Left lung (tissue), 10 donors: Measurements from ENCODE around the gene FBXL17. TPM values are rescaled to one million over a fixed set of nuclear protein-coding genes. Genes with fewer than 3 reads are reported as not detected.

Experiments
- ATAC-seq: fragments of 200-7000 bp; cut with Tn5 transposase; one replicate; pipeline ENCODE4 v1.9.1; 2020; ENCODE audit warnings: moderate library complexity
- DNase-seq, 4 donors: peaks; one replicate each; pipeline ENCODE4 v3.0.0-alpha.2; 2013 to 2020
- H3K27ac ChIP-seq, 2 donors: fragments of 200-600 bp; sonication (generic) in 1 of 2; one replicate each; pipeline versions ENCODE4 v1.5.0 to v1.8.0; 2020 to 2021
- H3K27me3 ChIP-seq, 2 donors: fragments of 200-600 bp; sonication (generic) in 1 of 2; one replicate each; pipeline versions ENCODE4 v1.5.0 to v1.8.0; 2020 to 2021
- H3K36me3 ChIP-seq, 2 donors: fragments of 200-600 bp; sonication (generic) in 1 of 2; one replicate each; pipeline versions ENCODE4 v1.5.0 to v1.8.0; 2020 to 2021
- H3K4me1 ChIP-seq, 2 donors: fragments of 200-600 bp; one replicate each; pipeline ENCODE4 v1.8.0; 2021
- H3K4me3 ChIP-seq, 2 donors: fragments of 200-600 bp; sonication (generic) in 1 of 2; one replicate each; pipeline versions ENCODE4 v1.5.0 to v1.8.0; 2020 to 2021; ENCODE audit warnings: mild to moderate bottlenecking in 1 of 2
- H3K9me3 ChIP-seq, 2 donors: fragments of 200-600 bp; sonication (generic) in 1 of 2; one replicate each; pipeline versions ENCODE4 v1.5.0 to v1.8.0; 2020 to 2021
- intact Hi-C, 2 donors: fragments of 100-400 bp; cut with DNase I; formaldehyde crosslinking; loops; one replicate each; pipeline versions ENCODE4 v1.11.2 to v1.14.2; 2022
- polyA plus RNA-seq, 6 donors: library from polyadenylated mRNA; unstranded; fragments of 120-200 nt; gene quantifications; one replicate each; pipeline ENCODE4 v1.2.1, GENCODE V29; 2013; ENCODE audit not compliant: insufficient read length in 6 of 6
- total RNA-seq, 2 donors: library from RNA; stranded (reverse); fragmentation: NEBNext Ultra II Directional; extraction: Animal tissue kit (Norgen Biotek cat#: 25700); gene quantifications; one replicate each; pipeline ENCODE4 v1.2.1, GENCODE V29; 2021
- TF ChIP-seq, protein P1 (sequence below), 2 donors: fragments of 200-600 bp; sonication (generic) in 1 of 2; IDR thresholded peaks; one replicate each; pipeline versions ENCODE4 v1.5.0 to v1.8.0; 2021; ENCODE audit warnings: antibody characterized with exemption in 2 of 2
- donor health status: DM: no; HTN: yes; CAD: no.
- donor health status: DM: no; HTN: no; CAD: no.

Gene FBXL17
- total and polyA plus RNA-seq, 8 donors, result 11.8 to 23.8 (median 19.8) TPM

DNA sequence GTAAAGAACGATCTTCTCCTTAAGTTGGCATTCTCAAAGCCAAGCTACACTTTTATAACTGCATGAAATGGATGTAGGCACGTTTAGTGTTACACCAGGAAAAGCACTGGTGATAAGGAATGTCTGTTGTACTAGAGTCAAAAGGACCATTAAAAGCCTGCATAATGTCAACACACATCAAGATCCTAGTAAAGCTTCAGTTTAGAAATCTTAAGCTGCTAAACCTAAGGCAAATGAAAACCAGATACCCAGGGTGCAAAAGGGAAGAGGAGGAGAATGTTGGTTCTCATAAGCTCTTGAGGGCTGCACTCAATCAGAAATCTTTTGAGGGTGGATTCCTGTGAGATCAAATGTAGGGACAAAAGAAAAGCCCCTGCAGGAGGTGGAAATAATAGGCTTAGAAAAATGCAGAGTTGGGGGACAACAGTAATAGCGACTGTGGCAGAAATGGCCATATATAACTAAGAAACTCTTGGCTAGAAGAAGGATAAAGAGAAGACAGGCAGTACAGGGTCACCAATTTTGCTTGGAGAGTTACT lies 148.2 kb downstream of the FBXL17 start:
- no peak for DNase-seq
- TF ChIP-seq, protein P1, sequence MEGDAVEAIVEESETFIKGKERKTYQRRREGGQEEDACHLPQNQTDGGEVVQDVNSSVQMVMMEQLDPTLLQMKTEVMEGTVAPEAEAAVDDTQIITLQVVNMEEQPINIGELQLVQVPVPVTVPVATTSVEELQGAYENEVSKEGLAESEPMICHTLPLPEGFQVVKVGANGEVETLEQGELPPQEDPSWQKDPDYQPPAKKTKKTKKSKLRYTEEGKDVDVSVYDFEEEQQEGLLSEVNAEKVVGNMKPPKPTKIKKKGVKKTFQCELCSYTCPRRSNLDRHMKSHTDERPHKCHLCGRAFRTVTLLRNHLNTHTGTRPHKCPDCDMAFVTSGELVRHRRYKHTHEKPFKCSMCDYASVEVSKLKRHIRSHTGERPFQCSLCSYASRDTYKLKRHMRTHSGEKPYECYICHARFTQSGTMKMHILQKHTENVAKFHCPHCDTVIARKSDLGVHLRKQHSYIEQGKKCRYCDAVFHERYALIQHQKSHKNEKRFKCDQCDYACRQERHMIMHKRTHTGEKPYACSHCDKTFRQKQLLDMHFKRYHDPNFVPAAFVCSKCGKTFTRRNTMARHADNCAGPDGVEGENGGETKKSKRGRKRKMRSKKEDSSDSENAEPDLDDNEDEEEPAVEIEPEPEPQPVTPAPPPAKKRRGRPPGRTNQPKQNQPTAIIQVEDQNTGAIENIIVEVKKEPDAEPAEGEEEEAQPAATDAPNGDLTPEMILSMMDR (IDR thresholded peaks at IDR 0.05), result no peak
- ATAC-seq, result peak; percentile 22

DNA sequence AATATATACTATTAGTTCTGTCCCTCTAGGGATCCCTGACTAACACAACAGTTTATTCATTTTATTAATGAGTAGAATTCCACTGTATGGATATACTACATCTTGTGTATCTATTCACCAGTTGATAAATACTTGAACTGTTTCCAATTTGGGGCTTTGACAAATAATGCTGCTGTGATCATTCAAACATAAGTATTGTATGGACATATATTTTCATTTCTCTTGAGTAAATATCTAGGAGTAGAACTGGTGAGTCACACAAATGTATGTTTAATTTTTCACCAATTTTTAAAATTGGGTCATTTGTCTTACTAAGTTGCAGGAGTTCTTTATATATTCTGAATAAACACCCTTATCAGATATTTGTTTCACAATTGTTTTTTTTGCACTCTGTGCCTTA lies 149.1 kb downstream of the FBXL17 start:
- TF ChIP-seq, protein P1 (IDR thresholded peaks at IDR 0.05), result no peak
- Histone ChIP-seq H3K4me1 (no peaks in the 10 kb centered on the region), H3K4me3 (no peak overlapping the region), H3K36me3 (no peaks in the 10 kb centered on the region), H3K27me3 (no peaks in the 10 kb centered on the region), H3K9me3 (no peaks in the 10 kb centered on the region), H3K27ac (no peak overlapping the region)
- intact Hi-C loops, result no loop called here
- no peak for ATAC-seq
- no peak for DNase-seq

More for the DNA sequence above, 148.2 kb downstream of the FBXL17 start:
- Histone ChIP-seq H3K27ac (no peak overlapping the region), H3K9me3 (no peaks in the 10 kb centered on the region), H3K4me3 (no peak overlapping the region), H3K4me1 (no peaks in the 10 kb centered on the region), H3K36me3 (no peaks in the 10 kb centered on the region), H3K27me3 (no peaks in the 10 kb centered on the region)
- intact Hi-C loops, result no loop called here

DNA sequence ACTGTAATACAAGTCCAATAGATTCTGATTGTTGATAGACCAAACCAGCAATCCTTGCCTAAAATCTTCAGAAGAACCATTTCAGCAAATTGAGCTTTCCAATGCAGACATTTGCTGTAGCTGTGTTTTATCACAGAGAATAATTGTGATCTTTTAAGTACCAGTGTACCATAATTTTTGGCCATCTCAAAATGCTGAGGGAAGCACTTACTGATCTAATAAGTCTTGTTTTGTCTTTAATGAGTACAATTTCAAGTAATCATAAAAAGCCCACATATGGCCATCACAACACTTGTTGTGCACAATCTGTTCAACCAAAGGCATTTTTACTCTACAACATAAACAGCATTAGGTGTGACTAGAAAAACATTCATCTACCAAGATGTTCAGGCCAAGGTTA lies 159.9 kb downstream of the FBXL17 start:
- no peaks in the 10 kb centered on the region for H3K9me3 ChIP-seq
- peaks cover 0 to 8% of the 10 kb centered on the region in 2 donors for H3K36me3 ChIP-seq
- no peaks in the 10 kb centered on the region for H3K4me1 ChIP-seq
- H3K27me3 ChIP-seq, result no peaks in the 10 kb centered on the region
- no peak for ATAC-seq
- TF ChIP-seq, protein P1 (IDR thresholded peaks at IDR 0.05), result no peak
- no peak overlapping the region for H3K27ac ChIP-seq
- no peak overlapping the region for H3K4me3 ChIP-seq
- intact Hi-C loops, result no loop called here
- DNase-seq, result no peak

DNA sequence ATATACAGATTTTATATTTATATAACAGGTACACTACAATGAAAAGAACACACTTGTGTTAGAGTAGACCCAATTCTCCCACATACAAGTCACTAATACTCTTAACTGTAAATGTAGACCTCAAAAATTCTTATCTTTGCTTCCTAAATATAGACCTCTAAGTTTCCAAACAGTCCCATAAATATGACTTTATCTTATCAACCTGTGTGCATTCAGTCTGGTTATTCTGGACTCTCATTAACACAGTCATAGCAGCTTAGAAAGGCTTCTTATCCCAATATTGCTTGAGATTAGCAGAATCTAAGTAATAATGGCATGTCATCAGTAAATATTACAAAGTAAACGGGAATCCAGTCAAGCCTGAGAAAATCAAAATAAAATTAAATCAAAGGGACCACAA lies 161.1 kb downstream of the FBXL17 start:
- intact Hi-C loops, result no loop called here
- Histone ChIP-seq H3K9me3 (no peaks in the 10 kb centered on the region), H3K27me3 (no peaks in the 10 kb centered on the region), H3K36me3 (peaks cover 0 to 8% of the 10 kb centered on the region in 2 donors), H3K27ac (no peak overlapping the region), H3K4me3 (no peak overlapping the region), H3K4me1 (no peaks in the 10 kb centered on the region)
- no peak for DNase-seq
- ATAC-seq, result no peak
- TF ChIP-seq, protein P1 (IDR thresholded peaks at IDR 0.05), result no peak

DNA sequence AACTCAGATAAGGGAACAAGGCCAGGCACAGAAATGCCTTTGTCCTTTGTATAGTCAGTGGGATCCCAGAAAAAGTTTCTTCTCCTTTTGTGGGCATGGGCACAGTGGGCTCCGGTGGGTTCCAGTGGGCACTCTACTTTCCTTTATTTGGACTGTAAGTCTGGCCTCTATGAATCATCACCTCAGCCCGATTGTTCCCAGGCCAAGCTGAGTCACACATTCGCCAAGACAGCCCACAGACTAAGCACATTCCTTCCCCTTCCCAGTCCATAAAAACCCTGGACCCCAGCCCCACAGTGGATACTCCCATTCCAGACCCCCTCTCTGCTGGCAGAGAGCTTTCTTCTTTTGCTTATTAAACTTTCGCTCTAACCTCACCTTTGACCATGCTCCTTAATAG lies 165.0 kb downstream of the FBXL17 start:
- Histone ChIP-seq H3K36me3 (peaks cover 0 to 9% of the 10 kb centered on the region in 2 donors), H3K27me3 (no peaks in the 10 kb centered on the region), H3K4me3 (no peak overlapping the region), H3K9me3 (peaks cover 0 to 8% of the 10 kb centered on the region in 2 donors), H3K4me1 (no peaks in the 10 kb centered on the region), H3K27ac (no peak overlapping the region)
- intact Hi-C loops, result no loop called here
- DNase-seq, result no peak
- TF ChIP-seq, protein P1 (IDR thresholded peaks at IDR 0.05), result no peak
- ATAC-seq, result no peak
